Effector CD8-positive, alpha-beta T cell (primary cell): ENCODE measurements around the gene SLC5A6.

ENCODE experiments used
- DNase-seq: peaks from one replicate; lab custom pipeline; 2025; lab: John Stamatoyannopoulos, UW
- total RNA-seq, 4 experiments: gene quantifications; one replicate each; lab custom pipeline; 2026; lab: John Stamatoyannopoulos, UW

Gene SLC5A6
- total RNA-seq = 31.3 to 72.1 (median 48.4) reads per million in 4 experiments

DNA sequence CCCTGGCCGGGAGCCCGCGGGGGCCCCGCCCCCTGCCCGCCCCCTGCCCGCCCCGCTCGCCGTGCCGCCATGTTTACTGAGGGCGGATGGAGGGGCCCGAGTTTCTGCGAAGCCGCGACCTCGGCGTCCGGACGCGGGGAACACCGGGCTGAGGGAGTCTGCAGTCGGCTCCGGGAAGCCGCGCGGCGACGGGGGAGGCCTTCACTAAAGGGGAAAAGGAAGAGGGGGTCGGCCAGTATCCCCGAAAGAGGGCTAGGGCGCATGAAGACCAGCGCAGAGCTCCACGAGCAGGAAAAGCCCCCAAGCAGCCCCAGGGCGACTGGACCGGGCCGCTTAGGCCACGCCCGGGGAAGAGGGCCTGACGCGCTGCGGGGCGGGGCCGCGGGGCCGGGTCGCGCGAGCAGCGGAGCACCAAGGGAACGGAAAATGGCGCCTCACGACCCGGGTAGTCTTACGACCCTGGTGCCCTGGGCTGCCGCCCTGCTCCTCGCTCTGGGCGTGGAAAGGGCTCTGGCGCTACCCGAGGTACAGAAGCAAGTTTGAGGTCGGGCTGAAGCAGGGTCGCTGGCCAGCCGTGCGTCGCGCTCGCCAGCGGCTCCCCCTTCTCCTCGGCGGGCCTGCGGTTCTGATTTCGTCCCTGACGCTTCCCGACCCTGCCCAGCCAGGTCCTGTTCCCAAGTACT is at the start of gene SLC5A6, which contains the start of gene ATRAID:
Gene SLC5A6, minus strand, starts transcription at position 326 of the 683 bp plus-strand sequence. CDS start 4,618 bp downstream, outside the sequence.
Gene ATRAID, plus strand, starts transcription at position 99 of the 683 bp plus-strand sequence. Its CDS starts 328 bp downstream, at position 427.
- peak; percentile 80 for DNase-seq

DNA sequence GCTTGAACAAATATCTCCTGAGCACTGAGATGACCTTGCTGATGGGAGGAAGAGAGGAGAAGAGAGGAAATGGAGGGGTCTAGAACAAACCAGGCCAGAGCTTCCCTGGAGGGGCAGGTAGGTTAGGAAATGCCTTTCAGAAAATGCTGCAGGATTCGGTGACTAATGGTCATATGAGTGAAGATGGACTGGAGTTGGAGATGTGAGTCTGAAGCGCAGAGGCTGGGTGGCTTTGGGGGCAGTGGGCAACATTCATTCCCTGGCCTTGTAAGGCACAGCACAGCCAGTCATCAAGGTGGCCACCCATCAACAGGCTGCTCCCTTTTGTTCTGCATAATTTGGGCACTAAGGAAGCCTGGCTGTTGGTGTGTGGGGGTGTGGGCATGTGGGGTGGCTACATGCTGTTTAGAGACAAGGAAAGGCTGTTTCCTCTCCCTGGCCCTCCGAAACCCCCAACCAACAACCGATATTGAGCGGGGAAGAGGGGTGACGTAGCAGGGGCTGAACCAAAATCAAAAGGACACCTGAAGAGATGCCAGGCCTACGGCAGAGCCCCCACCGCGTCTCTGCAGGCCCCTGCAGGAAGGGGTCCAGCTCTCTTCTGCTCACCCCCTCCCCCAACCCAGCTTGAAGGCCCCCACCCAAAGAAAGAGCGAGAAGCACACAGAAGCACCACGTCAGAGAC is 49.3 kb upstream of the SLC5A6 start:
- no peak for DNase-seq

DNA sequence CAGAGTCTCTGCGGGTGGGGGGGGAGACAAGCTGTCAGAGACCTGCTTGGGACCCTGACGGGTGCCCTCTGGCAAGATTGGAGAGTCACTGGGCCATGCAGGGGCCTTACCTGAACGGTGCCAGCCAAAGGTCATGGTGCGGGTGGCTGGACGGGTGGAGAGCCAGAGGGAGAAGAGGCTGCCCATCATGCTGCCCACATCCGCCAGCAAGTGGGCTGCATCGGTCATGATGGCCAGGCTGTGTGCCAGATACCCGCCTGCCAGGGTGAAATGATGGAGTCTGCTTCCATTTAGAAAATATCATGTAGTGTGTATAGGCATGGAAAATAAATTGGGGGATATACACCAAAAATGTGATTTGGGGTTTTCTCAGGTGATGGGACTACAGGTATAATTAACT is 46.0 kb upstream of the SLC5A6 start:
- no peak for DNase-seq

DNA sequence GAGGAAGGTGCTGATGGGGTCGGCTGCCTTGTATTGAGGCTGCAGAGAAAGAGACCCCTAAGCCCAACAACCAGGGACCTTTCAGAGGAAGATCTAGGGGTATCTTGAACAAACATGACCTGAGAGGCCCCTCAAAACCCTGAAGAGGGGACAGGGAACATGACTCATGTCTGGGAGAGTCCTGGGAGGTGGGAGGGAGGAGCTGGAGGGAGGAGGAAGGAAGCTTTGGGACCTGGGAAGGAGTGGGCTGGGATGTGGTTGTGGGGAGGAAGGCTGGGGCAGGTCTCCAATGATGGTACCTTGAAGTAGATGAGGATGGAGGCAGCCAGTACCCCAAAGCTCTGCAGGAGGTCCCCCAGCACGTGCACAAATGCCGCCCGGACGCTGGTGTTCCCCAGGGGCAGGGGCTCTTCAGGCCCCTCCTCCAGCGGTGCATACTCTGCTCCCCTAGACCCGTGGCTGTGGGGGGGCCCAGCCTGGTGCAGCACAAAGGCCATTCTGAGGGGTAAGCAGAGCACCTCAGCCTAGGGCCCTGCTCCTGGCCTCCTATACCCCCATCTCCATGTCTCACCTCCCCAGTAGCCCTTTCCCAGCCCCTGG is 44.9 kb upstream of the SLC5A6 start:
- DNase-seq = no peak

DNA sequence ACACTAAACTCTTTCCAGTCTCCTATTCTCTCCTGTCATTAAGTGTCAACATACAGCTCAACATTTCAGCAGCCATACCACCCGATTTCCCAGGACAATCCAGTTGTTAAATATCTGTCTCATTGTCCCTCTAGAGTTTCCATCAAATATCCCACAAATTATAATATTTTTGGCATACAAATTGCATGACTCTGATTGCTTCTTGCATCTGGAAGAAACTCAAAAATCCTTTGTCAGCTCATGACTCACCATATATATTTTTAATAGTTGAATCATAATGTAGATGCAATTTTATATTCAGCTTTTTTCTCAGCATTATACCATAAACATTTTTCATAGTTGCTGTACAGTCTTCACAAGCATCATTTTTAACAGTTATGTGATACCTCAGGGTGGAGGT is 43.6 kb upstream of the SLC5A6 start:
- no peak for DNase-seq

DNA sequence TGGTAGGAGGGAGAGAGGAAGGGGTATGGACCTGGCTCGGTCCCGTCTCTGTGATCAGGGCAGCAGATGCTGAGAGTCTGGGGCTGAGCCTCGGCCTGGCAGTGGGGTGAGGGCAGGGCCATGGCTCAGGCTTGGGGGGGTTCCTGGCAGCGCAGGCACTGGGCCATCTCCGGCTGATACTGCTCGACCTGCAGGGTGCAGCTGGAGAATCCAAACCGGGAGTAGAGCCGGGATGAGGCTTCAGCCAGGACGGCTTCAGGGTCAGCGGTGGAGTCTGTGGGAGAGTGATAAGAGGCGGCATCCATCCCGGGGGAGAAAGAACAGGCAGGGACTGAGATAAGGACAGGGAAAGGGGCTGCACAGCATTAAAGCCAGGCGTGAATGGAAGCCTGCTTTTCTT is 43.1 kb upstream of the SLC5A6 start:
- DNase-seq = no peak

DNA sequence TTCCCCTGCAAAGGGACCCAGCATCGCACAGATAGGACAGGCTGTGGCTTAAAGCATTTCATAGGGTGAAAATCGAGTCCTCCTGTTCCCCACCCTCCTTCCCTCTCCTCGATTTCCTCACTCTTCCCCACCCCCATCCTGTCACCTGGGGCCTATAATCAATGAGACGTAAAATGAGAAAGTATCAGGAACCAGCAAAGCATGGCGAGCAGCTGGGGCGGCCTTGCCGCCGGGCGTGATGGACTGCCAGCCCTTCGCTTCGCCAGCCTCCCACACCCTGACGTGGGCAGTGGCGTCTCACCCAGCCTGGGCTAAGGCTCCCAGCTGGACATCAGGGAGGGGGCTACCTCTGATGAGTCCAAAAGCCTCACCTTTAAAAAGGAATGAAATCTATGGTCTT is 39.7 kb upstream of the SLC5A6 start:
- DNase-seq = no peak

DNA sequence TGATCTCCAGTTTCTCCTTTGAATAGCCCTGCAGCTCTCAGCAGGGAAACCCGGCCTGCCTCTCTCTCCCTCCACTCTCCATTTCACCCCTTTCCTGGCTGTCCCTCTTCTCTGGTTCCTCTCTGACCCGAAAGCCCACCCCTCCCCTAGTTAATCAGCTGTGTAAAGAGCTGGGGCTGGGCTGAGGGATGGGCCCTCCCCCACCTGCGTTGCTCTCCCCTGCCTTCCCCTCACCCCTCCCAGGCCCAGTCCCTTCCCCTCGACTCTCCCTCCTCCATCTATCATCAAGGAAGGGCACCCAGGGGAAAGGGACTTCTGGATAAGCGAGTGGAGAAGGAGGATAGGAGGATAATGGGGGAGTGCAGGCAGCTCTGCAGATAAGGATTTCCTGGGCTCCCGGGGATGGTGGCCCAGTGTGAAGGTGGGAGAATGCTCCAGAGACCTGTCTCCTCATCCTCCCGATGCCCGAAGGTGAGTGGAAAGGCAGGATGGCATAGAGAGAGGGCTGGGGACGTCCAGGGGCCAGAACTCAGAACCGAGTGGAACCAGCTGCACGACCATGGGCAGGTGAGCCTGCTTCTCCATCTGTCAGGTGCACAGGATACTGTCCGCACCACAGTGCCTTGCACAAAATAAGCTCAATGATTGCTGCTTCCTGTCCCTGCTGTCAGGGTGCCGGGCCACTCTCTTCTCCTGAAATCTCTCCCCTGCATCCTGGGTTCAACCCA is 38.7 kb upstream of the SLC5A6 start:
- DNase-seq = no peak

DNA sequence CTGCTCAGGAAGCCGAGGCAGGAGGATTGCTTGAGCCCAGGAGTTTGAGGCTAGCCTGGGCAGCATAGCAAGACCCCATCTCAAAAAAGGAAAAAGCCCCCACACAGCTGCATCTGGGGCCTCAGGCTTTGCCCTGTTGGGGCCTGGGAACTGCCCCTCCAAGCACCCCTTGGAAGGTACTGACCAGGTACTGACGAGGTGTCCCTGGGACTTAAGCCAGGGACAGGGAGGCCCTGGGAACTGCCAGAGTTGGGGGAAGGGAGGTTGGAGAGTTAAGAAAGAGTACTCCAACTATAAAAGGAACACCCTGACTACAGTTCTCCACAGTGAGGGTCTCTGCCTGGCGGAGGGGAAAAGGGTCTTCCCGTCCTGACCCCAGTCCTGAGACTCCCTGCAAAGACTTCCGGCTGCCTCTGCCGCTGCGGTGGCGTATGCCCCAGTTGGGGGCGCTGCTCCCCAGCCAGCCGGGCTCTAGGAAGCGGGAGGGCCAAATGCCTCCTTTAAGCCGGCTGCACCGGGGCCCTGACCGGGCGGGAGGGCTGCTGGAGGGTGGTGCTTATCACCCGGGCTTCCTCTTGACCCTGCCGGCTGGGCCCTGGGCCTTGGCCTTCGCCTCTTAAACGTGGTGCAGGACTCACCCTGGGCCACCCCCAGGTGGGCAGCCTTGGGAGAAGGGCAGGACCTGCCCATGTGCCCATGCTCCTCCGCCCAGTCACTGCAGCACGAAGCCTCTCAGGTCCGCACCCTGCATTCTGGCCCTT is 38.0 kb upstream of the SLC5A6 start:
- peak; percentile 11 for DNase-seq

DNA sequence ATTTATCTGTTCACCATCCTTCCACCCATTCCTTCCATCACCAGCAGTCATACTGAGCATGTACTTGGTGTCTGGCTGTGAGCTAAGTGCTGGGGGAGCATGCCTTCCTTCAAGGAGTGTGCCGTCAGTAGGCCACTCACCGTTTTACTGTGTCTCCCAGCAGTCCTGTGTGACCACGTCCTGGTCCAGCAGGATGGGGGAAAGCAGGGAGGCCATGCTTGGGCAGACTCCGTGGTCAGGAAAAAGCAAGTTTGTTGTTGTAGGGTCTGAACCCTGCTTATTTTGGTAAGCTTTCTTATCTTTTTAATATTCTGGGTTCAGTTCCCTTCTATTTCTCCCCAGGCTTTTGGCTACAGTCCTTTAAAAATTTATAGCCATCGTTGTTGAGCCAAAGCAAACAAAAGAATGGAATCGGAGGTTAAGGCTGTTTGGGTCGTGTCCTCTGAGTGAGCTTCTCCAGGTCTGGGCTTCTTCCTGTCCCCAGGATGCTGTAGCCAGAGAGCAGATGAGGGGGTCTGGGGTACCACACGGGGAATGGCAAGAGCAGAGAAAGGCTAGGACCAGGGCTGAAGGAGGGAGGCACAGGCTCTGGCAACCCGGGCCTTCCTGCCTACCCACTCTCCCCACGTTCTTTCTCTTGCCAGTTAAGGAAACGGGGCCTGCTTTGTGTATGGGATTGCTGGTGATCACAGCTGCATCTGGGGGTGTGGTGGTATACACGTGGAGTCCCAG is 37.3 kb upstream of the SLC5A6 start:
- DNase-seq = no peak

DNA sequence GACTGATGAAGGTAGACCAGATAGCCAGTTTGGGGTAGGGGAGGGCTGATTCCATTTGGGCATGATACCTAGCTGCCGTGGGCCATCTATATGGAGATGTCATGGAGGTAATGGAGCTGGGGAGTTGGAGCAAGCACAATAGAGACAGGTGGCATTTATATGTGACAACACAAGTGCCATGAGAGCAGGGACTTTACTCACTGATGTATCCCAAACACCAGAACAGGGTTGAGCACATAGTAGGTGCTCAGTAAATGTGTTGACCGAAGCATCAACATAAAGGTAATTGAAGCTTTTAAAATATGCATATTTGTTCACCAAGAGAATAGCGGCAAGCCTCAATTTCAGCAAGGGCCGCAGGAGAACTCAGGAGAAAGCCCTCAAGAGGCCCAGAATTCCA is 35.8 kb upstream of the SLC5A6 start:
- DNase-seq = no peak

DNA sequence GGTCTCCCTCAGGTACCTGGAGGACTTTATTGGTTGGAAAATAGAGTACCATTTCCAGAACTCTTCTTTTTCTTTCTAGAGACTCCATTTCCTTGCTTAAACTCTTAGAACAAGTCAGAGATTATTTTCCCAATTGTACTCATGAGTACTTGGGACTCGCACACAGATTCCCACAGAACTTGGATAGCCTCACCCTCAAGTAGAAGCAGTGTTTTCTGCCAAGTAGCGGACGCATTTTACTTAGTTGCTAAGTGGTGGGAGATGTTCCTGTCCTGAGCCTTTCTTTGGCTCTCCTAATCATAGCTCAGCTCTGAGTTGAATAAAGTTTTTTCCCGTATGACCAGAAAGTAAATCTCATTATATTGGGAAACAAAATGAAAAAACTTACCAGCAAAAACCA is 33.6 kb upstream of the SLC5A6 start:
- DNase-seq = no peak

DNA sequence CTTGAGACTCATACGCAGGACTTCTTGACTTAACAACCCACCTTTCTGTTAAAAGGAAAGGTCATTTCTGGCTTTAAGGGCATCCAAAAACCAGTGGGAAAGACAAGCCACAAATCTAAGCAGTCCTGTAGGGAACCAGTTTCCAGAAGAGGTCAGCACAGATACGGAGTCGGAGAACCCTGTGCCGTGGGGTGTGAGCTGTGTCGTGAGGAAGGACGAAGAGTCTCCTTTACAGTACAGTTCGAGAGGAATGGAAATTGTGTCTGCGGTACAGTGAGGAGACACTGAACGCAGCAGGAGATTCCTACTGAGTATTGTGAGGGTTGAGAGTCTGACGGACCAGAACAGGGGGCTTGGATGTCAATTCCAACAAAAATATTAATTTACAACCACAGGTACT is 33.0 kb upstream of the SLC5A6 start:
- DNase-seq = no peak

DNA sequence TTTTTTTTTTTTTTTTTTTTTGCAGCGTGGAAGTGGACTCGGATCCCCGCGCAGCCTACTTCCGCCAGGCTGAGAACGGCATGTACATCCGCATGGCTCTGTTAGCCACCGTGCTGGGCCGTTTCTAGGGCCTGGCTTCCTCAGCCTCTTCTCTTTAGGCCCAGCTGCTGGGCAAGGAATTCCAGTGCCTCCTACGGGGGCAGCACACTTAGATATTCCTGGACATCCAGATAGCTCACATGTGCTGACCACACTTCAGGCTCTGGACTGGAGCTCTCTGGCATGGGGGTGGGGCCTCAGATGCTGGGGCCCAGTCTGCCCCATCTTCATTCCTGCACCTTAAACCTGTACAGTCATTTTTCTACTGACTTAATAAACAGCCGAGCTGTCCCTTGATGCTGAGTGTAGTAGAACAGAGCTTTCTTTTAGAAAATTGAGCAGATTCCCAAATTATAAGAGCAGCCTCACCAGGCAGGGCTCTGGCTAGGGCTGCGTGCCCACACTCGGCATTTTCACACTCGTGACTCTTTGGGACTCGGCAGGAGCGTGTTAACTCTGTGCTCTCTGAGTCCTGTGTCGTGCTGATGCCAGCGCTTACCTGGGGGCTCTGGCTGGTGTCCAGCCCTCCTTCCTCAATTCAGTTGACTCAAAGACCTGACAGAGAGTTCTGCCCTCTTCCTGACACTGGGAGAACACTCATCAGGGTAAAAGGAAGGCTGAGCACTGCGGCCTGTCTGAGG is 31.5 kb upstream of the SLC5A6 start:
- no peak for DNase-seq

DNA sequence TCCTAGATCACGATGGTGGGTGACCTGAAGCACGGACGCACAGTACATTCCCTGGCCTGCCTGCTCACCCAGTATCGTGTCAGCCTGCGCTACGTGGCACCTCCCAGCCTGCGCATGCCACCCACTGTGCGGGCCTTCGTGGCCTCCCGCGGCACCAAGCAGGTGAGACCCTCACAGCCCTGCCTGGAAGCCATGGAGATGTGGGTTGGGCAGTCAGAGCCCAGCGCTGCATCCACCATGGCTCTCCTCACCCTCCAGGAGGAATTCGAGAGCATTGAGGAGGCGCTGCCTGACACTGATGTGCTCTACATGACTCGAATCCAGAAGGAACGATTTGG is 30.5 kb upstream of the SLC5A6 start:
- DNase-seq = no peak

DNA sequence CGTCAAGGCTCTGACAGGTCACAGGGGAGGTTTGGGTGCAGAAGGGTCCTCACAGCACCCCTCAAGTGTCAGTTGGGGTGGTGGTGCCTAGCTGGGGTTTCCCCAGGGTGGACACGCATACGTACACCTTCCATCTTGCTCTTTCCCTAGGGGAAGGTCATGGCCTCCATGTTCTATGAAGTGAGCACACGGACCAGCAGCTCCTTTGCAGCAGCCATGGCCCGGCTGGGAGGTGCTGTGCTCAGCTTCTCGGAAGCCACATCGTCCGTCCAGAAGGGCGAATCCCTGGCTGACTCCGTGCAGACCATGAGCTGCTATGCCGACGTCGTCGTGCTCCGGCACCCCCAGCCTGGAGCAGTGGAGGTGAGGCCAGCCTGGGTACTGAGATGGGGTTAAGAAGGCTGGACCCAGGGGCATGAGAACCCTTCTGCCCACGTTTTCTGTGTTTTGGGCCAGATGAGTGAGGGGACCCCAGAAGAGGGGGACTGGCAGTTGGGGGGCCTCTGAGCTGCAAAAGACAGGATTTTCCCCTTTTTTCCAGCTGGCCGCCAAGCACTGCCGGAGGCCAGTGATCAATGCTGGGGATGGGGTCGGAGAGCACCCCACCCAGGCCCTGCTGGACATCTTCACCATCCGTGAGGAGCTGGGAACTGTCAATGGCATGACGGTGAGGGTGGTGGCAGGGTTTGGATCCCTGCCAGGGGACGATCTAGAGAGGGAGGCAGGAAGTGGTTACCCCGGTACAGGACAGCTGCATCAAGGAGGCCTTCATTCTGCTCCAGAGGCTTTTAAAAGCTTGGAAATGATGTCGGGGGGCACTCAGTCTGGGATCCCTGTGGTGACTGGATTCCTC is 29.9 kb upstream of the SLC5A6 start:
- no peak for DNase-seq

DNA sequence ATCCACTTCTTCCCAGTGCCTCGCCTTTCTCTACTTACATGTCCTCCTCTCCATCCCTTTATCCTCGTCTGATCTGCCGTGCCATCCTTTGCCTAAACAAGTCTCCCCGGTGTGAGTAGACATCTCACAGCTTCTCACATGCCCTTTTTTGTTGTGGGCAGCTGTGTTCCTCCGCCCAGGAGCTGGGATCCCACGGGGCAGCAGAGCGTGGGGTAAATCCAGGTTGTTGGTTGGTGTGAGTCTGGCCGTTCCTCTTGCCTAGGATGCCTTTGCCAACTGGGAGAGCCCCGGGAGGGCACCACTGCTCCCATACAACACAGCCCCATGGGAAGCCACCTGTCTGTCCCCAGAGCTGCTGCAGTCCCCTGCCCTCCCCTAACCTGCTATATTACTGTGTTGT is 28.3 kb upstream of the SLC5A6 start:
- DNase-seq = no peak

DNA sequence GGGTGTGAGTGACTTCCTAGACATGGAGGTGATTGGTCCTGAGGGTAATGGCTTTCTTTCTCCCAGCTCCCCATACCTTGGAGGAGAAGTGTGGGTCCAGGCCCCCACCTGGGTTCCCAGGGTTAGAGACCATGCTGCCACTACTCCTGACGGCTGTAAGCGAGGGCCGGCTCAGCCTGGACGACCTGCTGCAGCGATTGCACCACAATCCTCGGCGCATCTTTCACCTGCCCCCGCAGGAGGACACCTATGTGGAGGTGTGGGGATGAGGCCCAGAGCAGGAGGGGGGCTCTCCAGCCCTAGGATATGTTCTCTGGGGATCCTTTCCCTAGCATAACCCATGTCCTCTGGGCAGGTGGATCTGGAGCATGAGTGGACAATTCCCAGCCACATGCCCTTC is 26.9 kb upstream of the SLC5A6 start:
- DNase-seq = no peak

DNA sequence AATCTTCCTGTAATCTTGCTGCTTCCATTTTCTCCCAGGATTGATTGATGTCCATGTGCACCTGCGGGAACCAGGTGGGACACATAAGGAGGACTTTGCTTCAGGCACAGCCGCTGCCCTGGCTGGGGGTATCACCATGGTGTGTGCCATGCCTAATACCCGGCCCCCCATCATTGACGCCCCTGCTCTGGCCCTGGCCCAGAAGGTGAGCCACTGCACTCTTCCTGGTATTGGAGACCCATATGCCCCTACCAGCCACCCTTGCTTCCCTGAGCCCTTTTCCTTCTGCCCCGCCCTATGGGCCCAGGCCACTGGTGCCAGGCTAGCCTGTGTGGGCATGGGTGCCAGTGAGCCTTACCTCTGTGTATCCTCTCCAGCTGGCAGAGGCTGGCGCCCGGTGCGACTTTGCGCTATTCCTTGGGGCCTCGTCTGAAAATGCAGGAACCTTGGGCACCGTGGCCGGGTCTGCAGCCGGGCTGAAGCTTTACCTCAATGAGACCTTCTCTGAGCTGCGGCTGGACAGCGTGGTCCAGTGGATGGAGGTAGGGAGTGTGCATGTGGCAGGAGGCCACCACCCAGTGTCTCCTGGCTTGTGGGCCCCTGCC is 25.4 kb upstream of the SLC5A6 start:
- no peak for DNase-seq
